ENCODE results near the gene FHIT. TPM values are rescaled to one million over a fixed set of nuclear protein-coding genes. Genes with fewer than 3 reads are reported as not detected.

The FHIT gene
- total and polyA plus RNA-seq, 9 donors: 5.1 to 11.8 (median 9.5) TPM

DNA sequence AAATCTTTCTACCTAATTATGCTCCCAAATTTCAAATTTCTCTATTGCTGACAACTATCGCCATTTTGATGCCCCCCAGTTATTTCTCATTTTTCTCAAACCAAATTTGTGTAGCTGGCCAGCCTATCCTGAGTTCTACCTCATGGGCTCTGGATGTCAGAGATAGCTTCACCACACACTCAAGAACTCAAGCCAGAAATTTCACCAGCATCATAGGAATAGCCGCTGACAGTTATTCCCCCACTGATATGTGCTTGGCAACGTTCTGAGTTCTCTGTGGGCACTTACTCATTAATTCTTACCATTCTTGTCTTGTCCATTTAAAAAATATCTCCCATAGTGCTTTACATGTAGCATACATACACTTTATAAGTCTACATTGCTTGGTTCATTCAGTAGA lies 264.7 kb downstream of the FHIT start:
- no peaks in the 10 kb centered on the region for H3K9me3 ChIP-seq
- no peak overlapping the region for H3K27ac ChIP-seq
- H3K4me3 ChIP-seq: no peak overlapping the region
- H3K36me3 ChIP-seq: no peaks in the 10 kb centered on the region
- TF ChIP-seq EP300 (IDR thresholded peaks at IDR 0.05): no peak
- TF ChIP-seq, protein P1, sequence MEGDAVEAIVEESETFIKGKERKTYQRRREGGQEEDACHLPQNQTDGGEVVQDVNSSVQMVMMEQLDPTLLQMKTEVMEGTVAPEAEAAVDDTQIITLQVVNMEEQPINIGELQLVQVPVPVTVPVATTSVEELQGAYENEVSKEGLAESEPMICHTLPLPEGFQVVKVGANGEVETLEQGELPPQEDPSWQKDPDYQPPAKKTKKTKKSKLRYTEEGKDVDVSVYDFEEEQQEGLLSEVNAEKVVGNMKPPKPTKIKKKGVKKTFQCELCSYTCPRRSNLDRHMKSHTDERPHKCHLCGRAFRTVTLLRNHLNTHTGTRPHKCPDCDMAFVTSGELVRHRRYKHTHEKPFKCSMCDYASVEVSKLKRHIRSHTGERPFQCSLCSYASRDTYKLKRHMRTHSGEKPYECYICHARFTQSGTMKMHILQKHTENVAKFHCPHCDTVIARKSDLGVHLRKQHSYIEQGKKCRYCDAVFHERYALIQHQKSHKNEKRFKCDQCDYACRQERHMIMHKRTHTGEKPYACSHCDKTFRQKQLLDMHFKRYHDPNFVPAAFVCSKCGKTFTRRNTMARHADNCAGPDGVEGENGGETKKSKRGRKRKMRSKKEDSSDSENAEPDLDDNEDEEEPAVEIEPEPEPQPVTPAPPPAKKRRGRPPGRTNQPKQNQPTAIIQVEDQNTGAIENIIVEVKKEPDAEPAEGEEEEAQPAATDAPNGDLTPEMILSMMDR (IDR thresholded peaks at IDR 0.05): no peak
- no peak for TF ChIP-seq POLR2A (IDR thresholded peaks at IDR 0.05)
- 89 to 92% (median 90%) methylated on average over 3 of the region's 3 CpGs for WGBS, 3 donors
- intact Hi-C loops (cut with DNase I): no loop called here
- no peak for DNase-seq
- H3K4me1 ChIP-seq (ENCODE audit: insufficient read depth): no peaks in the 10 kb centered on the region
- H3K27me3 ChIP-seq: no peaks in the 10 kb centered on the region

DNA sequence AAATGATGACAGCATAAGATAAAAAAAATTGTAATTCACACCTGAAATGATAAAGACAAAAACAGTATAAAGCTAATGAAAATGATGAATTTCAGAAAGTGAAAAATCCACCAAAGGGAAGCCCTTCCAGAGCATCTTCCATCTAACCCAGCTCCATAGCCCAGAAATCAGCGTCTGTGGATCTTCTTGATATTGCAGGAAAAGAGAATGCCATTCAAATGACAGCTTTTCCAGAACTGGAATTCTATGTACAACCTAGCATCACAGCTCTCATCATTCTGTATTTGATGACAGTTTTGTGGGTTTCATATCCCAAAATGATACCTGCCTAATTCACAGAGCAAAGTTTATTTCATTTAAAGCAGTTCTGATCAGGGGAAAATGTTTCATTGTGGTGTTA lies 267.3 kb downstream of the FHIT start:
- H3K27me3 ChIP-seq: no peaks in the 10 kb centered on the region
- H3K4me1 ChIP-seq (ENCODE audit: insufficient read depth): no peaks in the 10 kb centered on the region
- no peaks in the 10 kb centered on the region for H3K36me3 ChIP-seq
- no peak for DNase-seq
- intact Hi-C loops (cut with DNase I): no loop called here
- no peaks in the 10 kb centered on the region for H3K9me3 ChIP-seq
- 91 to 97% (median 94%) methylated on average over 1 of the region's 1 CpG for WGBS, 3 donors
- TF ChIP-seq POLR2A (IDR thresholded peaks at IDR 0.05) (no peak), EP300 (IDR thresholded peaks at IDR 0.05) (no peak)
- TF ChIP-seq, protein P1 (IDR thresholded peaks at IDR 0.05): no peak
- no peak overlapping the region for H3K27ac ChIP-seq
- no peak overlapping the region for H3K4me3 ChIP-seq

DNA sequence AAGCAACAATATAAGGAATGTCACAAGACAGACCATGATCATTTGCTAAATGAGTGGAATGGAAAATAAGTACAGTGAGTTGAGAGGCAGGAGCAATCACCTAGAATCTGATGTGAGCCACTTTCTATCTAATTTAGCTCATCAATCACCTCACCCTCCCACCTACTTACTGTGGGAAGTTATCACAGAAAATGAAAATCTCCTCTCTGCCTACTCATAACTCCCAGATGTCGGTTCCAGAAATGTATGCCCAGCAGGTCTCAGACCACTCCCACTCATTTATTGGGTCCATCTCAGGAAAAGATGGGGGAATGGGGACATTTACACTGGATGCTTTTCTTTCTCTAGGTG lies 270.9 kb downstream of the FHIT start:
- H3K36me3 ChIP-seq: no peaks in the 10 kb centered on the region
- WGBS, 3 donors: 22 to 53% (median 48%) methylated on average over 1 of the region's 1 CpG

DNA sequence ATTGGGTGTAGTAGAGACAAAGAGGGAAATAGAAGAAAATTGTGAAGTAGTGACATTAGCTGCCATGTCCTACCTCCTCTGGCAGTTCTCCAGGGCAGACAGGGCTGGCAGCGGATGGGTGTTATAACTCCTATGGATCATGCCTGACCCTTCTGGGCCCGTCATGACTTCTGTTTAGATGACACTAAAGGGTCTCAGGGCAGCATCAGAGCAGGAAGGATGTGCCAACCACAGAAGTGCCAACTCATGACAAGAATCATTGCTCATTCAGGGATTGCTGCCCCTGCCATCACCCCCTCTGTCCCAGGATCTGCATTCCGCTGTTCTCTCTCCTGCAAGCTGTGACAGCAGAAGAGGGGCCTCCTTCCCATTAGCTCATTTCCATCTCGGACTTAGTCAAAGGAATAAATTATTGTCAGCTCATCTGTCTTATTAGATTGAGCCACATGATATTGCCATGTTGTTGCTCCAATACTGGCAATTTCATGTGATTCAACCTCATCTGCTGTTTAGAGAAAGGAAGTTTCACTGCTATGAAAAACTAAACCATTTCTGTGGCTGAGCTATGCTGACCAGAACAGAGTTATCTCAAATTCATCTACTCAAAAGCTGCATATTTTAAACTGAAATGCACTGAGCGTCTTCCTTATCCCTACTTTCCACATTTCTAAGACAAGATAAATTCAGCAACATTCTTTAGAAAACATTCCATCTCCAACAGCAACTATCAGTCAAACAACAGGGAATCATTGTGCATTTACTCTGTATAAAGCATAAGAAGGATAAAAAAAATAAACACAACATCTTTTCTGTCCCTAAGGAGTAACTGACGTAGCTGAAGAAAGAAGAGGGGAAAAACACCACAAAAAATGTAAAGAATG lies 271.6 kb downstream of the FHIT start:
- WGBS, 3 donors: 56 to 58% (median 56%) methylated on average over 6 of the region's 6 CpGs
- TF ChIP-seq, protein P1 (IDR thresholded peaks at IDR 0.05): no peak
- TF ChIP-seq EP300 (IDR thresholded peaks at IDR 0.05) (no peak), POLR2A (IDR thresholded peaks at IDR 0.05) (no peak)
- no peaks in the 10 kb centered on the region for H3K4me1 ChIP-seq (ENCODE audit: insufficient read depth)
- no peaks in the 10 kb centered on the region for H3K36me3 ChIP-seq
- no peaks in the 10 kb centered on the region for H3K9me3 ChIP-seq
- no peak overlapping the region for H3K27ac ChIP-seq
- DNase-seq: no peak
- no peak overlapping the region for H3K4me3 ChIP-seq
- intact Hi-C loops (cut with DNase I): no loop called here
- no peaks in the 10 kb centered on the region for H3K27me3 ChIP-seq

More for the DNA sequence above, 270.9 kb downstream of the FHIT start:
- H3K4me1 ChIP-seq (ENCODE audit: insufficient read depth): no peaks in the 10 kb centered on the region
- H3K4me3 ChIP-seq: no peak overlapping the region
- H3K27me3 ChIP-seq: no peaks in the 10 kb centered on the region
- no peak overlapping the region for H3K27ac ChIP-seq
- TF ChIP-seq EP300 (IDR thresholded peaks at IDR 0.05) (no peak), POLR2A (IDR thresholded peaks at IDR 0.05) (no peak)
- TF ChIP-seq, protein P1 (IDR thresholded peaks at IDR 0.05): no peak
- DNase-seq: no peak
- intact Hi-C loops (cut with DNase I): no loop called here
- H3K9me3 ChIP-seq: no peaks in the 10 kb centered on the region

Data from ovary (tissue), 9 donors.